Activated effector memory CD4-positive, alpha-beta T cell treated with Interleukin-2 at 50 U/mL for 16 hours (primary cell): ENCODE data around the gene ATOH8.
"Not testable (repeated sequence)": the region's sequence is repeated elsewhere in the genome, so short reads cannot be mapped to it uniquely, and the experiment has no call there.

Experiments used
- DNase-seq: peaks from one replicate; pipeline ENCODE4 v3.0.0-alpha.2; 2020

The ATOH8 gene, protein sequence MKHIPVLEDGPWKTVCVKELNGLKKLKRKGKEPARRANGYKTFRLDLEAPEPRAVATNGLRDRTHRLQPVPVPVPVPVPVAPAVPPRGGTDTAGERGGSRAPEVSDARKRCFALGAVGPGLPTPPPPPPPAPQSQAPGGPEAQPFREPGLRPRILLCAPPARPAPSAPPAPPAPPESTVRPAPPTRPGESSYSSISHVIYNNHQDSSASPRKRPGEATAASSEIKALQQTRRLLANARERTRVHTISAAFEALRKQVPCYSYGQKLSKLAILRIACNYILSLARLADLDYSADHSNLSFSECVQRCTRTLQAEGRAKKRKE

DNA sequence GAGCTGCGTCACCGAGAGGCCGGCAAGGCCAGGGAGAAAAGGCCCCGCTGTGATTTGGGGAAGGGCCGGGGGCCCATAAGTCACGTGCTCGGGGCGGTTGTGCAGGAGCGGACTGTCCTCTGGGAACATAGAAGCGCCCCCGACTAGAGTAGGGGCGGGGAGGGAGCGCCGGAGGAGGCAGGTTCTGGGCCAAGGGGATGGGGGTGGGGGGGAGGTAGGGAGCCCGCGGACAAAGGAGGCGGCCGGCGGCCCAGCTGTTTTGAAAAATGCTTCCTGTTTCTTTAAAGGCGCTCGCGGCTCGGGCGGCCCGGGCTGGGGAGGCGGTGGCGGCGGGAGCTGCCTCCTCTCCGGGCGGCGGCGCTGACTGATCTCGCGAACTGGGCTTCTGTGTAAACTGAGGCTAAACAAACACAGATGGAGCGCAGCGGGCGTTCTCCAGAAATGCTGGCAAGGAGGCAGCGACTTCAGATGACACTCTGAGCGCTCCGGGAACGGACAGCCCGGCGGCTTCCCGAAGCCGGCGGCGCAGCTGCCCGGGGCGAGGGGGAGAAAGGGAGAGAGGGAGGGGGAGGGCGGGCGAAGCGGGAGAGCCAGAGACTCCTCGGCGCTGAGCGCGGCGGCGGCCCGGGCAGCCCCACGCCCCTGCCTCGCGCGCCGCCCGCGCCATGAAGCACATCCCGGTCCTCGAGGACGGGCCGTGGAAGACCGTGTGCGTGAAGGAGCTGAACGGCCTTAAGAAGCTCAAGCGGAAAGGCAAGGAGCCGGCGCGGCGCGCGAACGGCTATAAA, at the start of gene ATOH8:
TSS of gene ATOH8 (plus strand) at position 467 of the 788 bp plus-strand sequence. CDS start at position 666, 199 bp downstream.
- no peak for DNase-seq

DNA sequence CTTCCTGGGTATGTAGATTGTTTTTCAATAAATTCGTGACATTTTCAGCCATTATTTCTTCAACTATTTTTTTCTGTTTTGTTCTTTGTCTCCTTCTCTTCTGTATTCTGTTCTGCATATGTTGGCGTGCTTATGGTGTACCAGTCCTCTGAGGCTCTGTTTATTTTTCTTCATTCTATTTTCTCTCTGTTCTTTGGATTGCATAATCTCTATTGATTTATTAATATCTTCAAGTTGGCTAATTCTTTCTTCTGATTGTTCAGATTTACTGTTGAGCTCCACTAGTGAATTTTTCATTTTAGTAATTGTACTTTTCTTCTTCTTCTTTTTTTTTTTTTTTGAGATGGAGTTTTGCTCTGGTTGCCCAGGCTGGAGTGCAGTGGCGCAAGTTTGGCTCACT, 49.8 kb upstream of the ATOH8 start:
- no peak for DNase-seq

DNA sequence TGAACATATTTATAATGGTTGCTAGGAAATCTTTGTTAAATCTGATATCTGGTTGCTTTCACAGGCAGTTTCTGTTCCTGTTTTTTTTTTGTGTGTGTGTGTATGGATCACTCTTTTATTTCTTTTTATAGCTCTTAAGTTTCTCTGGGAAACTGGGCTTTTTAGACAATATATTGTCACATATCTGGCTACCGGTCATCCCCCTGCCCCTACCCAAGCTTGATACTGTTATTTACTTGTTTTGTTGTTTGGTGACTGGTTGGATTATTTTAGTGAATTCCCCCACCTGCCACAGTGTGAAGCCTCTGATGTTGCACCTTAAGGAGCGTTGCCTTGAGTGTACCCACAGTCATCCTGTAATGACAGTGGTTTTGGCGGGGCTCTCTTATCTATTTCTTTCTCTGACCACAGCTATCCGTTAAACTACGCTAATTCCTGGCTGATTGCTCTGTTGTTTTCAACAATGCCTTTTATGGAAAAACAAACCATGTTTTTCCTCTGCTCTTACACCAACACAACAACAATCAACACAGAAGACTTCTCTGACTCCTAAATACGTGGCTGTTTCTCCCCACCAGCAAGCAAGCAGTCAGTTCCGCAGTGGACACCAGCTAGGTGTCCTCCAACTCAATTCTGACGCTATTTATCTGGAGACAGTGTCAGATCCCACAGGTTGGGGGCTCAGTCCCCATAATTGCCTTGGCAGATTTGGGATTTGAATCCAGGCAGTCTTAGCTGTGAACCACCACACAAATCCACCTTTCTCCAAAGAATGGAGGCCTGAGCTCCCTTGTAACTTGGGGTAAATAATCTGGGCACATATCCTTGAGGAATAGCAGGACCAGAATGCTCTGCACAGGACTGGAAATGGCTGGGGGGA, 48.8 kb upstream of the ATOH8 start:
- no peak for DNase-seq

DNA sequence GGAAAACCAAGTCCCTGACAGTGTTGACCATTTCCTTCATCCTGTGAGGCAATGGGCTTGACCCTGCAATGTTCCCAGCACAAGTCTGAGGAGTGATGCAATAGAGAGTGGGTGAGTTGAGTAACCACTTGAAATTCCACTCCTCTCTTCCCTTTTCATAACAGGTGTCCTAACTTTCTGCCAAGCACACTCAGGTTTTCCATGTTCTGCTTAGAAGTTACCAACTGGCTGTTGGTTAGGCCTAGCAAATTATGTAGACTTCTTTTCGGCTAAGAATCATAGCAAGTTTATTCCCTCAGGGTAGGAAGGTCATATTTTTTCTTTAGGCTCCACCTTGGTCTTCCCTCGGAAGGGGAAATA, 48.1 kb upstream of the ATOH8 start:
- no peak for DNase-seq

DNA sequence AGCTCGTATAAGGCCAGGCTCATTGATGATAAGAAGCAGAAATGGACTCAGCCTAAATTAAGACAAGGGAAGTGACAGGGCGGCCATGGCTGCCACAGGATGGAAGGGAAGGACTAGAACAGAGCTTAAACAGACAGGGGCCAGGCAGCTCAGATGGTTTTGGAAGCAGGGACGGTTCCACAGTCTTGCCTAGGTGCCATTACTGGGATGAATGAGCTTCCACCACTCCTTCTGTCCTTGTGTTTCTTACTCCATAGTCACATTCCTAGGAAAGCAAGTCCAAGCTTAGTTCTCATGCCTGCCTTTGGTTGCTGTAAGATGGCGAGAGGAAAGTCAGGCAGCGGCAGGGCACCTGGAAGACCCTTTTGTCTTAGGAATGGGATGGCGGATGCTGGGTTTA, 47.7 kb upstream of the ATOH8 start:
- DNase-seq = no peak

DNA sequence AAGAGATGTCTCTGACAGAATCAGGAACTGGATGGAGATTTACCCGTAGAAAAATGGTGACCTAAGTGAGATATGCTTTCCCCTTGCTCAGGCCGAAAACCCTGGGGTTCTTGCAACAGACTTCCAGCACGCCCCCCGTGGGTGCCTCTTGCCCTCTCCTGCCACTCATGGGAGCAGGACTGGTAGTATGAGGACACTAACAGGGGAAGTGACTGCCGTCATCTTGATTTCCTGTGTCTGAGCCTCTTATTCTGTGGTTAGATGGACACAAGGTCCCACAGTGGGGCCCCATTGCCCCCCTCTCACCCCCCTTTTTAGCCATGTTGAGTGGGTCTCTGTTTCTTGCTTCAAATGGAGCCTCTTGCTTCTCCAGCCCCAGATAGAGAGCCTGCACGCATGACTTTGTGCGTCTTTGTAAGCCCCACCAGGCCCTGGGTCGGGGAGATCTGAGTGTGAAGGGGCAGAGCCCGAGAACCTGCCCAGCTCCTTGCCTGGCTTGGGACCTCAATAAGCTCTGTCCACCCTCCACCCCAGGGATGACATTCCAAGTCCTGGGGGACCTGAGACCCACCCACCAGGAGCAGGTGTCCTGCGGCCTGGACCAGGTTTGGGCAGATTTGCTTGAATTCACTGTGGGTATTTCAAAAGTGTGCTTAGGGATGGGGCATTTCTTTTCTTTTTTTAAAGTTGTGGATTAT, 47.0 kb upstream of the ATOH8 start:
- DNase-seq = no peak

DNA sequence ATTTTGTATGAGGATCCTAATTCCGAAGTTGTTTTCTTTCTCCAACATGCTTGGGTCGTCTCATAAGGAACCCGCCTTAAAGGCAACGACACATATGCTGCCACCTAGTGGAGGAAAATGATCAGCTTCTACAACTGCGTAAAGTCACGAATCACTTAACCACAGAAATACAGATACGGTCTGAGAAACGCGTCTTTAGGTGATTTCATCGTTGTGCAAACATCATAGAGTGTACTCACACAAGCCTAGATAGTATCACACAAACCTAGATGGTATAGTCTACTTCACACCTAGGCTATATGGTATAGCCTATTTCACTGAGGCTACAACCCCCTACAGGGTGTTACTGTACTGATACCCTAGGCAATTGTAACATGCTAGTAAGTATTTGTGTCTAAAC, 46.5 kb upstream of the ATOH8 start:
- DNase-seq = no peak

DNA sequence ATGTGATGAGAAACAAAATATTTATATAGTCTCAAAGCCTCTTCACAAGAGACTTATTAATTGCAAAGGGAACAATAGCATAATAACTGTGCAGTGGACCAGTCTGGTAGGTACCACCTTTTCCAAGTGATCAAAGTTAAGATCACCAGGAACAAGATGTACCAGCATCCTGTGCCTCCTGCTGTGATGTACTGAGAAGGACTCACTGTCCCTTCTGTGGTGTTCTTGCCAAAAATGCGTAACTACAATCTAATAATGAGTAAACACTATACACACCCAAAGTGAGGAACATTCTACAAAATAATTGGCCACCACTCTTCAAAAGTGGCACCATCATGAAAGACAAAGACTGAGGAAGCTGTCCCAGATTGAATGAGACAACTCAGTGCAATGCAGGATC, 45.1 kb upstream of the ATOH8 start:
- no peak for DNase-seq

DNA sequence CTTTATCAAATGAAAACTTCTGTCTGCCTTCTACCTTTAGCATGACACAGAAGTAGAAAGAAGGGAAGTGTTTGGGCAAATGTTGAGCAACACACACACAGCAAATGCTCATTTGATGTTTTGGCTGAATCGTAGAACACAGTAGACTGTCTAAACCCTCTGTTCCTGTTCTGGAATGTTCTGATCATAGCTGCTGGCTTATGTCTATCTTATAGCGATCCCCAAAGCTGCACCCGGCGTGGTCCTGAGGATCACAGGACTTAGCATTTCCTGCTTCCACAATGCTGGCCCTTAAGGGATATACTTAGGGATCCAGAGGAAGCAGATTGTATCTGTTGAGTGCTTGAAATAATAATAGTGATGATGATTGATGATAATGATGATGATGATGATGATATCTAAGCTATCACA, 44.4 kb upstream of the ATOH8 start:
- DNase-seq = no peak

DNA sequence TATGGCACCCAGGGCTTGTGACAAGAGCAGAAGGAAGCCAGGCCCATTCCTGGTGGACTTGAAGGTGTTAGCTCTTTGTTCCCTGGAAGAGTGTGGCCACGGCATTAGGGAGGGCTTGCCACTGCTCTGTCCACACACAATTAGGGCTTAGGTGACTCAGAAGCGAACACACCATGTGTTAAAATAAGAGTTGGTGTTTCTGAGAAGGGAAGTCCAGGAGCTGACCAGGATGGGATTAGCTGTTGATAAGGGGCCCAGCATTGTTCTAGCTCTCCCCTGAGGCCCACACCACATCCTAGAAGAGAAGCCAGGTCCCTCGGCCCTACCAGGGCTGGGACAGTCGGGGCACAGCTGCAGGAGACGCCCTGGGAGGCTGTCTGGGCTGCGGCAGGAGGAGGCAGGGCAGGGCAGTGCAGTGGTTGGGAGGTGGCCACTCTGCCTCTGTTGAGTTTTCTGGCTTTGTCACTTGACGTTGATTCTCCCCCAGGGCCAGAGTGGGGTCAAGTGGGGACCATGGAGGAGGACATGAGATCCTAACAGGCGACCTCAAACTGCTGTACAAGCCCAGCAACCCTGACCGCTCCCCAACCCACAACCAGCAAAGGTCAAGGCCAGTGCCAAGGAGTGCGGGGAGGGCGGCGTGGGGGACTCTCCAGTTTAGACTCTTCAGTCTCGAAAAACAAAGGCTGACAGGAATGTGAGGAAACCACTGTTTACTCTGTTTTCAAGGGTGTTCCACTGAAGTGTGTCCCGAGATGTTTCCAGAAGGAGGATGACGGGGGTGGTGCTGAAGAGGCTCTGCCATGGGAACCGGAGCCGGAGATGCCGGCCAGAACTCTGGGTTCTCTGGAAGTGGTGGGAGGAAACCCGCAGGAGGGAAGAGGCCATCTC, 42.9 kb upstream of the ATOH8 start:
- DNase-seq = no peak

DNA sequence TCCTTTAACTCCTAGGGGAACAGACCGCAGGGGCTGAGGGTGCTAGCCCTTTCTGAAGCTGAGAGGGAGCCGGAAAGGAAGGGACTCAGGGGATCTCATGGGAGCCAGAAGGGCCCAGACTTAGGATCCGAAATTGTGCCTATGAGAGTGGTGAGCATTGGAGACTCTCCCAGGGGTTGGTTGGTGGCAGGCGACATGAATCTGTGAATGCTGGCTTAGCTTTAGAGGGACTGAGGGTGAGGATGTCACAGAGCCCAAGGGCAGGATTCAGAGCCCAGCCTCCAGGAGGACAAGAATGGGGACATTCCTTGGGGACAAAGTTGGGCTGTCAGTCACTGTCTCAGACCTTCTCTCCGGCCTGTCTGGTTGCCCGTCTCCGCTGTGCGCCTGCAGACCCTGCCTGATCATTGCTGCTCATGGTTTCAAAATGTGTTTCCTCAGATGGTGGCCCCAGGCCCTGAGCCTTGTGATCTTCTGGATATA, 42.2 kb upstream of the ATOH8 start:
- no peak for DNase-seq

DNA sequence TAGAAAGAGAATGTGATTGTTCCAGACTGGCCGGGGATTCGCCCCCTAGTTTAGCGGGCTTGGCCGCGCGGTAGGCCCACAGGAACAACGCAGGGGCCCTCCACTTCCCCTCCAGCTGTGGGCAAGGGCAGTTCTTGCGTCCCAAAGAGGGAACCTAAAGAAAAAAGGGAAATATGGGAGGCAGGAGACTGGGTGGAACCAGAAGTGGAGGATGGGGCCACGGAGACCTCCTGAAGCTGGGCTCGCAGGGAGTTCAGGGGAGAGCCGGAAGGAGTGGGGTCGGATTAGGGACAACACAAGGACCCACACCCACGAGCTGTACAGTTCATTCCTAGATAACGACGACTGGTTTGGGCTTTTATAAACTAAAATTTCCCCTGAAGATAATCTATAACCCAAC, 41.5 kb upstream of the ATOH8 start:
- no peak for DNase-seq

DNA sequence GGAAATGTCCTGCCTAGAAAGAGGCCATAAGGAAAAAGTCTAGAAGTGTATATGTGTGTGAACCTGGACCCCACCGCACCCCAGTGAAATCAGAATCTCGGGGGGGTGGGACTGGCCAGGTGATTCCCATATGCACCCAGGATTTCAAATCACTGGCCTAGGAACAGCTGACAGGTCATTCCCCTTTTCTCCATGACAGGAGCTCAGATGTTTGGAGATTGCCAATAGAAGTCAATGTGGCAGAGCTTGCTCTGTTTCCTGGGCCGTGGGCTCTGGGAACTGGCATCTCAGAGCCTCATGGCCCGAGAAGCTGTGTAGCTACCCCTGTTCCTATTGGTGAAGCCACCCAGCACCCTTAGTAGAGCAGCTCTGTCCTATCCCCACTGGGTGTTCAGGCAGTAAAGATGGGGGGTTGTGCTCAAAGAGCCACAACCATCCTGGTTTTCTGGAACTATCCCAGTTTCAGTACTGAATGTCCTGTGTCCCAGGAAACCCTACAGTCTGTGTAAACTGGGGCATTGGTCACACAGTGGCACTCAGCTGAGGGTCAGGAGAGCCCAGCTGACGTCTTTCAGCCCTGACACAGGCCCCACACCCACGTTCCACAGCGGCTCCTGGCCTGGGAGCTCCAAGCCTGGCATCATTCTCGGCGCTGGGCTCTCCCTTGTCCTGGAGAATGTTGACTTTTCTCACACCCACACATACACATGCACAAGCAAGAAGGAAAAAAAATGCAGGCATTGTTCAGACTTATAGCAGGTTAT, 40.8 kb upstream of the ATOH8 start:
- no peak for DNase-seq

DNA sequence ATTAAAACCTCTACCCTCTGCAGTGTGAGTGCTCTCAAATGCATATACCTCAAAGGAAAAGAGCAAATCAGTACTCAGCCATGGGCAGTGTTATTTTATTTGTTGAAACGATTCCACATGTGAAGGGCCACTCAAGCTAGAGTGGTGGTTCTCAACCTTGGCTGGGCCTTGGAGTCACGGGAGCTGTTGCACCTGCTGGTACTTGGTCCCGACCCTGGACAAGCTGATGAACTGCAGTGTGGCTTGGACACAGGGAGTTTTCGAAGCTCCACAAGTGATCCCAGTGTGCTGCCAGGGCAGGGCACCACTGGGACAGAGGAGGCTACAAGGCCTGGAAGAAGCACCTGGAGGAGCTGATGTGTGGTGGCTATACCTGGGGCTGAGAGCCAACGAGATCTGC, 40.0 kb upstream of the ATOH8 start:
- no peak for DNase-seq

DNA sequence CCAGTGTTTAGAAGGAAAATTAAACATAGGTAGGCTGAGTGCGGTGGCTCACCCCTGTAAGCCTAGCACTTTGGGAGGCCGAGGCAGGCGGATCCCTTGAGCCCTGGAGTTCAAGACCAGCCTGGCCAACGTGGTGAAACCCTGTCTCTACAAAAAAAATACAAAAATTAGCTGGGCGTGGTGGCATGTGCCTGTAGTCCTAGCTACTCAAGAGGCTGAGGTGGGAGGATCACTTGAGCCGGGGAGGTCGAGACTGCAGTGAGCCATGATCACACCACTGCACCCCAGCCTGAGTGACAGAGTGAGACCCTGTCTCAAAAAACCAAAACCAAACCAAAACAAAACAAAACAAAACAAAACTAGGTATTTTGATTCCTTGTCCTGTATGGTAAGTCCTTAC, 39.4 kb upstream of the ATOH8 start:
- DNase-seq = not testable (repeated sequence)

DNA sequence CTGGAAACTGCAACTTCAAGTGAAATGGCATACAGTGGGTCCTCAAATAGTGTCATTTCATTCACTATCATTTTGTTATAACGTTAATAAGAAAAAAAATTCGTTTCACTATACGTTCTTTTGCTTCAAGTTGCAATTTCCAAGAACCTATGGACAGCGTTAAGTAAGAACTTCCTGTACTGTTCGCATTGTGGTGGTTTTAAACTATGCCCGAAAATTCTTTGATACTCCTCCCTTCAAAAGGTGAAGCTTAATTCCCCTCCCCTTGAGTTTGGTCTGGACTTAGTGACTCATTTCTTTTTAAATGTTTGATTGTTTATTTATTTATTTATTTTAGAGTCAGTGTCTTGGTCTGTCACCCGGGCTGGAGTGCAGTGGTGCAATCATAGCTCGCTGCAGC, 39.0 kb upstream of the ATOH8 start:
- DNase-seq = no peak

DNA sequence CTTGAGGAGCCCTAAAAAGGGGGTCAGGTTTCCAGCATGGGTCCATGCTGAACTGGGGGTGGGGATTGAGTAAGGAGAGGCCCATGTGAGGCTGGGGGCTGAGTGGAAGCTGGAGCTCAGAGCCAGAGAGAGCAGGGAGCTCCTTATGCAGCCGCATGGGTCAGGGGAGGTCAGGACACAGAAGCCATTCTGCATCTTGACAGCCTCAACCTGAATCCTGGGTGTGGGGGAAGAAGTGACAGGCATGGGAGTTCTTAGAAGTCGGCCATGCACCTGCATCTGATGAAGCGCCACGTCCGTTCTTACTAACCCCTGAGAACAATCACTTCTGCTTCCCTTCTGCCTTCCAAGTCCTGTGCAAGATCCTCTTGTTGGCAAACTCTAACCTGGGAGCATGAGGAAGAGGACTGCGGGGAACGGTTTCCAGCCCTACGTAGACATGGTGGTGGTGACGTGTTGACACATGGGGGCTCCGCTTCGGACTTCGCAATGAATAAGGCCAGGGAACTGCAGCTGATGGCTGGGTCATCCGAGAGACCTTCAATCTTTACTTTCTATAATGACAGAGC, 37.4 kb upstream of the ATOH8 start:
- DNase-seq = no peak

DNA sequence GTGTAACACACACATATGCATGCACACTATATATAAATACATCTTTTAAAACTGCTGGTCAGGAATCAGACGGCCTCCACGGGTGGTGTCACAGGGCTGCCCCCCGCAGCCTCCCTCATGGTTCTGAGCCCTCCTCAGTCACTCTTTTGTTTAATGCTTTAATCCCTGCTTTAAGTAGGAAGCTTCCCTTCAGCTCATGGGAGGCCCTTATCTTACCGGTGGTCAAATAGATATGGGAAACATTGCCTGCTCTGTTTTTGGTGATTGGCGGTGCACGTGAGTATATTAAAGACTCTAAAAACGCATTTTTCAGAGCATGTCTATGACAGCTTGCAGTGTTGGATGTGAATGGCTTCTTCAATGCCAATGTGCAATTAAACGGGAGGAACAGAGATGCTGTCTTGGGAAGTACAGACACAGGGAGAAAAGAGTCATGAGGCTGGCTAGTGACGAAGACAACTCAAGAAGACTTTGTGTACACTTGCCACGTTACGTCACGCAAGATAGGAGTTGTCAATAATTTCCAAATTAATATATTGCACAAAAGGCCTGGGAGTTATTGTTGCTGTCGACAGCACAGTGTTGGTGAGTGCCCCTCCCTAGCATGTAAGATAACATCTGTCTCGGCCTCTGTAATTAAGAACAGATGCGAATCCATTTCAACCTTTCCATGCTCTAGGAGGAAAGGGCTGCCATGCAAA, 36.3 kb upstream of the ATOH8 start:
- DNase-seq = no peak

DNA sequence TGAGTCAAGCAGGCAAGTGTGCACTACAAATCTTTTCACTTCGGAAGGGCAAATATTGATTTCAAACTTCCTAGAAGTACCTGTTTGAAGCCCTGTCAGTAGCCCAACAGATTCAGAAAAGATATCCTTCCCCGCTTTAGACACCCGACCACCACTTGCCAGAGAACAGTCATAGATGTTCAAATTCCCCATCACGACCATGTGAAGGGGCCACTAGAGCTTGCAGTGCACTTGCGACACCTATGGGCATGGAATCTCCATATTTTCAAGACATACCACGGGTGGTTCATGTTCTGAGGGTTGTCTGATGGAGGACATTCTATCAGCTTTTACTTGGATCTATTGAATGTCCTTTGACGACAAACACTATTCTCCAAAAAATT, 35.8 kb upstream of the ATOH8 start:
- DNase-seq = no peak
